HG03097 (cell line): Measurements from ENCODE around the gene TRIM46.

Source experiments
- ATAC-seq: cut with Tn5 transposase; IDR thresholded peaks from one replicate; pipeline ENCODE4 v1.9.1; 2021; ENCODE audit not compliant: unreplicated experiment, low FRiP score

Gene TRIM46

GRCh38 chr1:155171836-155172731 lies 1.6 kb upstream of the TRIM46 start:
- ATAC-seq: no peak

GRCh38 chr1:155172732-155173477 lies 744 bp upstream of the TRIM46 start, which contains the start of gene KRTCAP2:
Gene KRTCAP2 (minus strand): TSS chr1:155173304. CDS start chr1:155173224, 80 bp downstream.
- ATAC-seq: peak; percentile 73

- no peak for ATAC-seq
Measured at GRCh38 chr1:155174324-155175280, 953 bp downstream of the TRIM46 start.

GRCh38 chr1:155175281-155175926 lies 1.8 kb downstream of the TRIM46 start:
- no peak for ATAC-seq

GRCh38 chr1:155175927-155176371 lies 2.3 kb downstream of the TRIM46 start:
- no peak for ATAC-seq

- no peak for ATAC-seq
Measured at GRCh38 chr1:155176544-155177071, 3.0 kb downstream of the TRIM46 start.

- no peak for ATAC-seq
Measured at GRCh38 chr1:155177192-155177917, 3.7 kb downstream of the TRIM46 start.

GRCh38 chr1:155177918-155178281 lies 4.3 kb downstream of the TRIM46 start:
- no peak for ATAC-seq

- no peak for ATAC-seq
Measured at GRCh38 chr1:155178441-155179111, 4.9 kb downstream of the TRIM46 start.

- no peak for ATAC-seq
Measured at GRCh38 chr1:155179112-155180031, 5.7 kb downstream of the TRIM46 start.

- no peak for ATAC-seq
Measured at GRCh38 chr1:155181371-155182051, 7.9 kb downstream of the TRIM46 start.

GRCh38 chr1:155182052-155182550 lies 8.5 kb downstream of the TRIM46 start:
- no peak for ATAC-seq

GRCh38 chr1:155183775-155184221 lies 10.1 kb downstream of the TRIM46 start:
- no peak for ATAC-seq

- ATAC-seq: no peak
Measured at GRCh38 chr1:155184351-155184811, 10.7 kb downstream of the TRIM46 start.

GRCh38 chr1:155184835-155185782 lies 11.5 kb downstream of the TRIM46 start:
- peak; percentile 57 for ATAC-seq

- ATAC-seq: no peak
Measured at GRCh38 chr1:155185783-155186066, 12.1 kb downstream of the TRIM46 start.
